ENCODE data around the gene HMOX1.

The HMOX1 gene

GRCh38 chr22:35380013-35380412, 883 bp upstream of the HMOX1 start:
- Histone ChIP-seq H3K4me2 (ENCODE audit: low read depth, low read length, poor library complexity, severe bottlenecking) (no peak overlapping the region), H3F3A (ENCODE audit: low read depth) (no peaks in the 10 kb centered on the region)
- TF ChIP-seq EZH2phosphoT487 (IDR thresholded peaks at IDR 0.05; ENCODE audit: borderline replicate concordance) (no peak), CTCF (conservative IDR thresholded peaks at IDR 0.05; ENCODE audit: low read length) (no peak)

GRCh38 chr22:35381424-35382009, 621 bp downstream of the HMOX1 start:
- Histone ChIP-seq H3K4me2 (ENCODE audit: low read depth, low read length, poor library complexity, severe bottlenecking) (peak overlapping the region; percentile 74), H3K27me3 (ENCODE audit: insufficient read depth, low read length, poor library complexity, severe bottlenecking) (no peaks in the 10 kb centered on the region)

More at GRCh38 chr22:35380013-35380412, 883 bp upstream of the HMOX1 start:
- H4K20me1 ChIP-seq (ENCODE audit: insufficient read depth, low read length, poor library complexity, severe bottlenecking): no peaks in the 10 kb centered on the region
- H3K4me3 ChIP-seq (ENCODE audit: low read length, poor library complexity, severe bottlenecking): no peak overlapping the region
- no peaks in the 10 kb centered on the region for H3K36me3 ChIP-seq (ENCODE audit: insufficient read depth, low read length)
- H3K79me2 ChIP-seq (ENCODE audit: insufficient read depth, low read length): no peaks in the 10 kb centered on the region
- no peaks in the 10 kb centered on the region for H3K9me3 ChIP-seq (ENCODE audit: insufficient read depth, low read depth, low read length)
- no peak overlapping the region for H2AFZ ChIP-seq (ENCODE audit: low read length)
- no peaks in the 10 kb centered on the region for H3K9me2 ChIP-seq (replicated peaks; ENCODE audit: low read depth, low read length)
- no peak overlapping the region for H3K9ac ChIP-seq (ENCODE audit: low read depth, low read length, poor library complexity, severe bottlenecking)
- H3K27me3 ChIP-seq (ENCODE audit: insufficient read depth, low read length, poor library complexity, severe bottlenecking): no peaks in the 10 kb centered on the region
- H3K4me1 ChIP-seq (ENCODE audit: insufficient read depth, low read length, poor library complexity, severe bottlenecking): peaks cover 22% of the 10 kb centered on the region

GRCh38 chr22:35383679-35384071, 2.8 kb downstream of the HMOX1 start:
- Histone ChIP-seq H4K20me1 (ENCODE audit: insufficient read depth, low read length, poor library complexity, severe bottlenecking) (no peaks in the 10 kb centered on the region), H3K4me1 (ENCODE audit: insufficient read depth, low read length, poor library complexity, severe bottlenecking) (peaks cover 5% of the 10 kb centered on the region), H3K4me3 (ENCODE audit: low read length, poor library complexity, severe bottlenecking) (no peak overlapping the region), H3K4me2 (ENCODE audit: low read depth, low read length, poor library complexity, severe bottlenecking) (no peak overlapping the region), H3K9ac (ENCODE audit: low read depth, low read length, poor library complexity, severe bottlenecking) (no peak overlapping the region), H3K27me3 (ENCODE audit: insufficient read depth, low read length, poor library complexity, severe bottlenecking) (no peaks in the 10 kb centered on the region), H3K36me3 (ENCODE audit: insufficient read depth, low read length) (no peaks in the 10 kb centered on the region), H3K79me2 (ENCODE audit: insufficient read depth, low read length) (no peaks in the 10 kb centered on the region), H3K9me3 (ENCODE audit: insufficient read depth, low read depth, low read length) (no peaks in the 10 kb centered on the region), H3F3A (ENCODE audit: low read depth) (no peaks in the 10 kb centered on the region), H2AFZ (ENCODE audit: low read length) (no peak overlapping the region), H3K9me2 (replicated peaks; ENCODE audit: low read depth, low read length) (no peaks in the 10 kb centered on the region)
- TF ChIP-seq EZH2phosphoT487 (IDR thresholded peaks at IDR 0.05; ENCODE audit: borderline replicate concordance) (no peak), CTCF (conservative IDR thresholded peaks at IDR 0.05; ENCODE audit: low read length) (no peak)

More at GRCh38 chr22:35381424-35382009, 621 bp downstream of the HMOX1 start:
- peak overlapping the region; percentile 64 for H3K9ac ChIP-seq (ENCODE audit: low read depth, low read length, poor library complexity, severe bottlenecking)
- H3F3A ChIP-seq (ENCODE audit: low read depth): no peaks in the 10 kb centered on the region
- no peaks in the 10 kb centered on the region for H3K79me2 ChIP-seq (ENCODE audit: insufficient read depth, low read length)
- H3K9me3 ChIP-seq (ENCODE audit: insufficient read depth, low read depth, low read length): no peaks in the 10 kb centered on the region
- H4K20me1 ChIP-seq (ENCODE audit: insufficient read depth, low read length, poor library complexity, severe bottlenecking): no peaks in the 10 kb centered on the region
- H3K36me3 ChIP-seq (ENCODE audit: insufficient read depth, low read length): no peaks in the 10 kb centered on the region
- no peak for TF ChIP-seq EZH2phosphoT487 (IDR thresholded peaks at IDR 0.05; ENCODE audit: borderline replicate concordance)
- TF ChIP-seq CTCF (conservative IDR thresholded peaks at IDR 0.05; ENCODE audit: low read length): no peak
- H3K4me1 ChIP-seq (ENCODE audit: insufficient read depth, low read length, poor library complexity, severe bottlenecking): peaks cover 17% of the 10 kb centered on the region
- peak overlapping the region; percentile 65 for H3K4me3 ChIP-seq (ENCODE audit: low read length, poor library complexity, severe bottlenecking)
- no peaks in the 10 kb centered on the region for H3K9me2 ChIP-seq (replicated peaks; ENCODE audit: low read depth, low read length)
- peak overlapping the region; percentile 83 for H2AFZ ChIP-seq (ENCODE audit: low read length)

All from Loucy (cell line).